ENCODE measurements around the gene NPR3.

DNA sequence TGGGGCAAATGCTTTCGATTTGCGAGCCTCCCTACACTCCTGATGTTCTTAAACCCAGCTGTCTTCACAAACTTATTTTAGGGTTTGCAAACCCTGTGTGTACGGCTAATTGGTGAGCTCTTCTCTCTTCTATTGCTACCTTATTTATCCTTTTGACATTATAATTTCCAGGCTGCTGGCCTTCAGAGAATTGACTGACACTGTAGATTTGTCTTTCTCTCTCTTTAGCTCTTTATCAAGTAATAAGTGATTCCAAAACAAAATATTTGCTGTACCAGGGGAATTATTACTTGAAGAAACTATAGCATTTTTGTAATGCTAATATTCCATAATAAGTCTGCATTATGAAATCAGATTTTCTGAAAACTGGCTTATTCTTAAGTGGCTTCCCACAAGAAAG is 92.5 kb downstream of the NPR3 start:
- TF ChIP-seq, protein P1, sequence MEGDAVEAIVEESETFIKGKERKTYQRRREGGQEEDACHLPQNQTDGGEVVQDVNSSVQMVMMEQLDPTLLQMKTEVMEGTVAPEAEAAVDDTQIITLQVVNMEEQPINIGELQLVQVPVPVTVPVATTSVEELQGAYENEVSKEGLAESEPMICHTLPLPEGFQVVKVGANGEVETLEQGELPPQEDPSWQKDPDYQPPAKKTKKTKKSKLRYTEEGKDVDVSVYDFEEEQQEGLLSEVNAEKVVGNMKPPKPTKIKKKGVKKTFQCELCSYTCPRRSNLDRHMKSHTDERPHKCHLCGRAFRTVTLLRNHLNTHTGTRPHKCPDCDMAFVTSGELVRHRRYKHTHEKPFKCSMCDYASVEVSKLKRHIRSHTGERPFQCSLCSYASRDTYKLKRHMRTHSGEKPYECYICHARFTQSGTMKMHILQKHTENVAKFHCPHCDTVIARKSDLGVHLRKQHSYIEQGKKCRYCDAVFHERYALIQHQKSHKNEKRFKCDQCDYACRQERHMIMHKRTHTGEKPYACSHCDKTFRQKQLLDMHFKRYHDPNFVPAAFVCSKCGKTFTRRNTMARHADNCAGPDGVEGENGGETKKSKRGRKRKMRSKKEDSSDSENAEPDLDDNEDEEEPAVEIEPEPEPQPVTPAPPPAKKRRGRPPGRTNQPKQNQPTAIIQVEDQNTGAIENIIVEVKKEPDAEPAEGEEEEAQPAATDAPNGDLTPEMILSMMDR (IDR thresholded peaks at IDR 0.05 in 4 of 5, conservative IDR thresholded peaks at IDR 0.05 in 1 of 5): no peak
- TF ChIP-seq POLR2A (IDR thresholded peaks at IDR 0.05): no peak
